Anterior cingulate cortex (tissue), 58 donors: ENCODE results near the gene CRACR2A.

Experiments
- DNase-seq, 58 donors: peaks; one replicate each; lab custom pipeline; 2025; lab: John Stamatoyannopoulos, UW

The CRACR2A gene

DNA sequence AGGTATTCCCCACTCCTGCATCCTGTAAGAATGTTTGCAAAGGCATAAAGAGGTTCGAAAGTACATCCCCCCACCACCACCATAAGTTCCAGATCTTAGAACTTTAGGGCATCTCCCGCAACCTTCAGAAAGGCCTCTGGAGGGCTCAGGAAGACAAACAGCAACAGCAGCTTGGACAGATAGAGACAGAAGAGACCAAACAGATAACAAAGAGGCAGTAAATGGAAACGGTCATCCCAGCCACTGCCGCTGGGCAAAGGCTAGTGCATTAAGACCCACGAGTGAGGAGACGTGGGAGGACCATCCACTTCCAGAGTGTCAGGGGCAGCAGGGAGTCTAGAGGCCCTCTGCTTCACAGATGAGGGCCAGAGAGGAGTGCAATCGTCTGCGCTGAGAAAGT lies 124.3 kb downstream of the CRACR2A start:
- no peak for DNase-seq

DNA sequence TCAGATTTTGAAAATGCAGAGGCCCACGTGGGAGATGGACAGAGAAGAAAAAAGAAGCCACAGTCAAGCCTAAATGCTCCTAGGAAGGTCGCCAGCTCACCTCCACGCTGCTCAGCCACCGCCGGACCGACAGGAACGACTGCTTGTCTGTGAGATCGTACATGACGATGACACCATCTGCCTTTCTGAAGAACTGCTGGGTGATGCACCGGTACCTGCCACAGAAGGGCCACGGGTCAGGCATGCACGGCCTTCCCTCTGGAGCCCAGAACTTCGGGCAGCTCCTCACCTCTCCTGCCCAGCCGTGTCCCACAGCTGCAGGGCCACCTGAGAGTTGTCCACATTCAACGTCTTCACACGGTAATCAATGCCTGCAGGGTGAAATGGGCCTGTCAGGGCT lies 125.6 kb downstream of the CRACR2A start:
- DNase-seq = no peak

DNA sequence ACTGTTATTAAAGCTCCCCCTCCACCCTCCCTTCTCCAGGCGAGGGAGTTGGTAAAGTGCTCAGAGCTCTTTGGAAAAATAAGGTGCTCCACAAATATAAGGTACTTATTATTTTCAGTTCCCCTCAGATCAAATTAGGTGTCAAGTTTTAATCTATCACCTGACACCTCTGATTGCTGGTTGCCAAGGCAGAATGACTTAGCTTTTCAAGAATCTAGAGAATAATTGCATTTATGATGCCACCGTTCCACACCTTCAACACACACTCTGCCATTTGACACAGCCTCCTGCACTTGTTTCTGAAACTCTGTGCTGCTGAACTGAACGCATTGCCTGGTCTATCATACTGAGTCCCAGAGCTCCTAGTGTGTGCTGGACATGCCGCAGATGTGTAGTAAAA lies 128.6 kb downstream of the CRACR2A start:
- DNase-seq = no peak

DNA sequence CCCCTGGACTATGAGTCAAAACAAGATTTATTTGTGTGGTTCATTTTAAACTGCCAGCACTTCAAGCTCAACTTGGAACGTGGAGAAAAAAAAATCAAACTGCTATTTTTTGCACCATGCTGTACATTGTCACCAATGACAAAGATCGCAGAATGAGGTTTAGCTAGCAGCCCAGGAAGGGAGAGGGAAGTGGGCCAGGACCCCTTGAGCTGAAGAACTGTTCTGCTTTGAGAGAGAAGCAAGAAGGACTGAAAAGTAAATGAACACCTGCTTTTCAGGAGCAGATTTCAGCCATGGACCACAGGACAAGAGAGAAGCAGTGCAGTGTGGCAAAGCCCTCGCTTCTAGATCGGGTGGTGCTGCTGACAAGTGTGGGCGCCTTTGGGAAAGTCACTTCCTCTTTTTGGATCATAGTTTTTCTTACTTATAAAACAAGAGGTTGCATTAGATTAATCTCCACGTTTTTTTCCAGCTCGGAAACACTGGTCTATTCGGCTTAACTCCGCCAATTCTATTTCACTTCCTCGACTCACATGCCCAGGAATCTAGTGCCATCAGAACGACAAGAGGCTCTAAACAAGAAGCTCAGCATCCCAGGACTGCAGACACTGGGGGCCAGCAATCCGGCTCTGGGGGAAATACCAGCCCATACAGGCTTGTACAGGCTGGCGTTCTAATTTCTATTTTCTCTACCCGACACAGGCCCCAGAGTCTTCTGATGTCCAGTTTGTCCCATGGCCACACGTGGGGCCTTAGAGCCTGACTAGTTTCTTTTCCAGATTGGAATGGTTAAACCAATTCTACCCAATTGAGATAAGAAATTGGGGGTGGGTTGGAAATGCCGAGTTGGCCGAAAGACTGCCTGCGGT lies 129.9 kb downstream of the CRACR2A start:
- DNase-seq = peak in 11 of 58 donors; percentile 6 to 56 (median 36)

DNA sequence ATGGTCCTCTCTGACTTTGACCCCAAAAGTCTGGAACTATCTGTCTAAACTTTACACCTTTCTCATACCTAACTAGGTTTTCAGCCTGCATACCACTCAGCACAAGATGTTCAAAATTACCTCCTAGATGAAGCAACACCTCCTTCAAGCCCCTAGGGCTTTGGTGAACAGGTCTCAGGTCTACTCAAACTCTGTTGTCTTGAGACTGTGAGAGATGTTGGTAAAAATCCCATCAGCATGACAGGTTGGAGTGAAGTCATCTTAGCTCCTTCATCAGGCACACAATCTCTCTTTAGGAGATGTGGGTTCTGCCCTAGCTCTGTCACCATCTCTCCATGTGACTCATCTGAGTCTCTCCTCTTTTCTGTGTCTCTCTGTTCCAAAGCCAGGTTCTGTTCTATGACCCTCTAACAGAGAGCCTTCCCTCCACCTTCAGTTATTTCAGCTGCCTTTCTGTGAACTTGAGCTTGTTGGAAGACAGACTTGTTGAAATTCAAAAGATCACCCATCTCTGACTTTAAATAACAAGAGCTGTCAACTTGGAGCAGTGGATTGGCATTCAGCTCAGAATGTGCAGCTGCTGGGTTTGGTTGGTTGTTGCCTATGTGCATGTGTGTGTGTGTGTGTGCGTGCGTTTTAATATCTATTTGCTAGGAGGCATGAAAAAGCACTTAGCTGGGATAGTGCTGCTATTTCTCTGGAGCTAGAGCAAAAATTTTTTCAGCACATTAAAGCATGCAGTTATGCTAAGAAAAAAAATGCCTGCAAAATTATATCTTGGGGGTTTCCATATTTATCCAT lies 130.7 kb downstream of the CRACR2A start:
- DNase-seq = peak in 7 of 58 donors; percentile 15 to 57 (median 29)

DNA sequence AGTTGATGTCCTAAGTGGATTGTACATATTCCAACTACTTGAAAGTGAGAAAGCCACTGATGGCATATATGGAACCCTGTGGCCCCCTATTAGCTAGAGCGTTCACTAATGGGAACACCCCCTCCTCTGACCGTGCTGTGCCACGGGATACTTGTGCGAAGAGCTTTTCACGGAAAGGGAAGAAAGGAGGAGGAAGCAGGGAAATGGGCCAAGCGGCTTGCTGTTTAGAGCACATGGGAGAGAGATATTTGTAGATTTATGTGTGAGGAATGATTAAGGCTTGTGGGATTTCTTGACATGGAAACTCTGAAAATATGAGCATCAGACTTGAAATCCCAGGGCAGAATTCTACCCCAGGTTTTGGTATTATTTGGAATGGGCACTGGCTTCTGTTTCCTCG lies 132.1 kb downstream of the CRACR2A start:
- DNase-seq = peak in 3 of 58 donors; percentile 20 to 36 (median 33)

DNA sequence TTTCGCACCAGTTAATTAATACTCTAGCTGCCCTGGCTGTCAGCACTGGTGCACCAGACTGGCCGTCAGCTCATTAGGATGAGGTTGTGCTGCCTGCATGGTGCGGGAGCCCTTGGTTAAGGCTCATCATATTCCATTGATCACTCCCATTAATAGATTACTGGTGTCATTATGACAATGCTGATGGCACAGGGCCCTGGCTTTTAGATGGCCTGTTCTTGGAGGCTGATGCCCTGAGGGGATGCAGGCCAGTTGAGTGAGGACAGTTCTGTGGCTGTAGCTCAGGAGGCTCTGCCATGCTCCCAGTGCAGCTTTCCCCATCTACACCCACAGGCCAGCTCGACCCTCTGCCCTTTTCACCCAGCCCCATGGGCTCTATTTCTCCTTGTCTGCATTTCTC lies 135.3 kb downstream of the CRACR2A start:
- no peak for DNase-seq

DNA sequence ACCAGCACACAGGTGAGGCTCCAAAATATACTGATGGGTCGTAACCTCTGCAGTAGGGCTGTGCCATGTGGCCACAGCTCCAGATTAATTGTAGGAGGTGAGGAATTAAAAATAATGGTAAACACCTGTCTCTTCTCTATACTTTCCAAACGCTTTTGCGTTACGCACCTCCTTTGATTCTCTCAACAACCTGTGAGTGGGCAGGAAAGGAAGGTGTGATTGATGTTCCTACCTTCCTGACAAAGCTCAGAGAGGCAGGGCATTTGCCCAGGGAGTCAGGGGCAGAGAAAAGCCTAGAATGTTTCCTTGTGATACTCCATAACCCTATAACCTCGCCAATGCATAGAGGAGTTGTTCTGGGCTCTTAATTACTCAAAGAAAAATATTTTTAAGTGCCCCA lies 137.0 kb downstream of the CRACR2A start:
- no peak for DNase-seq

DNA sequence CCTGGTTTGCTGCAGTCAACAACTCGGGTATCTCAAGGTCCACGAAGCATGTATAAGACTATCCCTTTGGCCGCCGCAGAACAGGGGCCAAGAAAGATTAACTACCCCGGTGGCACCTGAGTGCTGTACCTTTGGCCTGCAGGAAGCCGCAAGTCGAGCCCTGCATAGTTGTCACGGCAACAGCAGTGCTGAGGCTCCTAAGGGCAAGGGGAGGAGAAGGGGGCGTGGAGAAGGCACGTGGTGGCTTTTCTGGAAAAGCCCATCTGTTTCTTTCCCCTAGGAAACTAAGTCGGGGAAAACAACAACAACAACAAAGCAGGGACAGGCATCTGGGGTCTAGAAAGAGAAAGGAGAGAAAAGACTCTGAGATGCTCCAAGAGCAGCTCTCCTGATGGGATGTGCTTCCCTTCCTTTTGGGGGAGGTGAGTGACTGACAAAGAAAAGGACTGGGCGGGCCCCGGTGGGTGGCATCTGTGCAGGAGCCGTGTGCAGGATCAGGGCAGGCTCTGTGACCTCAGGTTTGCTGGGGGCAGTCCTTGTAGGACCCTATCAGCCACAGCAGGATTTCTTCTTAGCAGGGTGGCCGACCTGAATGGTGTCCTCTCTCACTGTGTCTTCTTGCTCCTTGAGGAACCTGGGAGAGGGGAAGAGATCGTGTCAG lies 138.0 kb downstream of the CRACR2A start:
- no peak for DNase-seq

DNA sequence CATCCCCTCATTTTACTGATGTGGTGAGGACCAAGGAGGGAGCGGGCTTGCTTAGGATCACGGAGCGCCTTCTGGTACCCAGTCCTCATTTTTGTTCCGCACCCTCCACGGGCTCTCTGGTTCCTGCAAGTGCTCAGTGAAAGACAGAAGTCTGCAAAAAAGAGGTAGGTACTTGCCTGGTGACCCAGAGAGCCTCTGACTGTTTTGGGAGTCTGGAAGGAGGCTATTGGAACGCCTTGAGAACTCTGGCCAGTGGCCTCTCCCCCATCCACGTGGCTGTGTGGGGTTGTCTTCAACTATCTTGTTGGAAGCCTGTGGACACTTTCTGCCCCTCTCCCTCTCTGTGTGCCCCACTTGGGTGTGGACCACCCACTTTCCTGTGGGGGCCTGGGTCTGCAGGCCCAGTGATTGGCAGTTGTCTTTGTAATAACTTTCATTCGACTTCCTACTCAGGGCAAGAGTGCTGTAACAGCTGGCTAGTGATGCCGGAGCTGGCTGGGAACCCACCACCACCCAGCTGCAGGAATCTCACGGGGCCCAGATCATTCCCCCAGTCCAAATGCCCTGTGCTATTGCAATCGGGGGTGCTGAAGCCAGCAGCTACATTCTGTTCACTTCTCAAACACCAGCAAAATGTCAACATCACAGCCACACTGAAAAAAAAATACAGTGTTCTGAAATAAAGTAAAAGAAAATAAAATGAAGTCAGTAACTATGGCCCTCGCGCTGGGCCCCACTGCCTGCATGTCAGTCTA lies 139.1 kb downstream of the CRACR2A start:
- DNase-seq = no peak

DNA sequence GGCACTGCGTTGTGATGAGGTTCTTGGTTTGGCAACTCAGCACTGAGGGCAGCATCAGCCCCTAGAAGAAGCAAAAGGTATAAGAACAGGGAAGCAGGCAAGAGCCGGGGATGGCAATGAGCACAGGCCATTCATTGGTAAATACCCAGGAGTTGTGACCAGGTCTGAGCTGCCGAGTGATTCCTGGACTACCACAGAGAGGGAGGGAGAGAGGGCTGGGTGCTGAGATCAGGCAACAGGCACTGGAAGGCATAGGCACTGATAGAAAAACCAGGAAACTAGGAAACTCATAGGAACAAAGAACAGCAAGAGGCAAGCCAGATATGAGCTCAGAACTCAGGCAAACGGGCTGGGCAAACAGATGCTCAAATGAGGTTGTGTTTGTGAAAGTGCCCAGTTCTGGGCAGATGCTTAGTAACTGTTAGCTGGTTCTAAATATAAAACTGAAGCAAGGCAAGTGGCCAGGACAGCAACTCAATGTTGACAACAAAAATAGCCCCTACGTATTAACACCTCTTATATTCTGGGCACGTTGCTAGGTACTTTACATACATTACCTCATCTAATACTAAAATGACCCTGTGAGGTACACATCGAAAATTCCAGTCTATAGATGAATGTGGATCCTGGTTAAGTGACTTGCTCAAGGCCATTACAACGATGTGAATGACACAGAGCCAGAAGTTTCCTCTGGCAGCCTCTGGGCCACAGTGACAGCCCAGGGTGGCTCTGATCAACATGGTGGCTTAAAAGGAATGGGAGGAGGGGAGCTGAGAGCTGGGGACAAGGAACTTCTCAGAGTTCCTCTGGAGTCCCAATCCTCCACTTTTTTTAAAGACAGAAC lies 140.8 kb downstream of the CRACR2A start:
- peak in 8 of 58 donors; percentile 11 to 54 (median 18) for DNase-seq

DNA sequence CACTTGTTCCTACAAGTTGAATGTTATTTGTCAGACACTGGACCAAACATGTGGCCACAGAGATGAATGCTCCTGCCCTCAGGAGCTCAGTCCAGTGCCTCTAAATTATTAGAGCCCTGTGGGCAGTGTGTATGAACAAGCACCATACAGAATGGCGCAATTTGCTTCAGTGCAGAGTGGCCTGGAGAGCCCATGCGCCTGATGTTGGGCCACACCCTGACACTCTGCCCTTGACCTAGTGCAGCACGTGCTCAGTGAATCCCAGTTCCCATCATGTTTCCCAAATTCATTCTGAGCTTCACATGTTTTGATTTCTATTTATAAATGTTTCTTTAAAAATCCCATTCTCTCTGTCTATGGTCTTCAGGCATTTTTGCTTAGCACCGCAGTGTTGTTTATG lies 145.1 kb downstream of the CRACR2A start:
- DNase-seq = no peak

DNA sequence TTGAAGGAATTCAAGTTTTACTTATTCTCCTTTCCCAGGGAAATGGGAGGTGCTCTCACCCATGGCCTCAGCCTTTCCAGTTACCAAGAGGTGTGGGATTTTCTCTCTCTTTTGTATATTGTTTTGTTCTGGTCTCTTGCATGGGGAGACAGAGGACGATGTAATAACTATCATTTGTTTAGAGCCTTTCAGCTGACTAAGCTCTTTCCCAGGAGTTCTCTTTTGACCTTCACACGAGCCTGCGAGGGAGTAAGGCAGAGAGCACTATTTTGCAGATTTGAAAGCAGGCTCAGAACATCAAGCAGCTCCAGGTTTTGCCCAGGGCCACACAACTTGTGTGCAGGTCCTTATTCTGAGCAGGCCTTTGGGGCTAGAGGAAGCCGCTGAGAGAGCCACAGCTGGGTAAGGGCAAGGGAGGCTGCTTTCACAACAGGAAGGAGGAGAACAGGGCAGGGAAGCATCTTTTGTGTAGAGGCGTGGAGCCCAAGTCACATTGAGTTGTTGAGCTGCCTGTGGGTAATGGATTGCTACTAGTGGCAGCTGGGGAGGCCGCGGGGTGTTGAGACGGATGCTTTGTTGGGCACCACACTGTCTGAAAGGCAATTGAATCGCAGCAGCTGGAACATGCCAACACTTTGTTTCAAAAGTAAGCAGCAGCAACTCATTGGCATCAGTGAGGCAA lies 145.7 kb downstream of the CRACR2A start:
- no peak for DNase-seq

DNA sequence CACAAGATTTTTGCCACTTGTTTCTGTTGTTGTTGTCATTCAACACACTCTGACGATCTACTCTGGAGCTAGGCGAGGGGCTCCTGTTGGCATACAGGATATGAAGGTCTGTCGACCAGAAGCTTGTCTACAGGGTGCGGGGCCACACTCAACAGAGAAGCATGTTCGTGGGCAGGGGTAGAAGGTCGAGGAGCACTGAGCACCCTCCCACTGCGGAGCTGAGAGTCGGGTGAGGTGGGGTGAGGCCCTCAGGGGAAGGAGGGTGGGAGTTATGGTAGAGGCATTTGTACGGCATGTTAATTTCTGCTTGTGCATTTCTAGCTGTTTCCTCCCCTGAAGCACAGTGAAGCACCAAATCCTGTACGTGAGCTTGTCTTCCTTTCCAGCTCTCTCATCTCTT lies 146.8 kb downstream of the CRACR2A start:
- no peak for DNase-seq

DNA sequence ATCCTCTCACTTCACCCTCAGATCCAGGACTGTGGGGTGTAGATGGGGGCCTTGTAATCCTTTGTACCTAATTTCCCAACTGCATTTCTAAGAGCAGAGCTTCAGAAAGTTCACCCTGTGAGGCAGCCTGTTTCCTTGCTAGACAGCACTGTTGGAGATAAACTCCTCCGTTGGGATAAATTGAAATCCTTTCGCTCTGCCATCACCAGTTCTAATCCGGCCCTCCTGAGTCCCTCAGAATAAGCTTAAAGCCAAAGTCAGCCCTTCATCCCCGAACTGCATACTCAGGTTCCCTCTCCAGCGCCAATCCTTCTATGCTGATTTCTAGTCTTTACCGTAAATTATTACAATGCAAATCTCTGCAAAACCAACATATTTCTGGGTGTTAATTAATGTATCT lies 147.2 kb downstream of the CRACR2A start:
- DNase-seq = no peak

DNA sequence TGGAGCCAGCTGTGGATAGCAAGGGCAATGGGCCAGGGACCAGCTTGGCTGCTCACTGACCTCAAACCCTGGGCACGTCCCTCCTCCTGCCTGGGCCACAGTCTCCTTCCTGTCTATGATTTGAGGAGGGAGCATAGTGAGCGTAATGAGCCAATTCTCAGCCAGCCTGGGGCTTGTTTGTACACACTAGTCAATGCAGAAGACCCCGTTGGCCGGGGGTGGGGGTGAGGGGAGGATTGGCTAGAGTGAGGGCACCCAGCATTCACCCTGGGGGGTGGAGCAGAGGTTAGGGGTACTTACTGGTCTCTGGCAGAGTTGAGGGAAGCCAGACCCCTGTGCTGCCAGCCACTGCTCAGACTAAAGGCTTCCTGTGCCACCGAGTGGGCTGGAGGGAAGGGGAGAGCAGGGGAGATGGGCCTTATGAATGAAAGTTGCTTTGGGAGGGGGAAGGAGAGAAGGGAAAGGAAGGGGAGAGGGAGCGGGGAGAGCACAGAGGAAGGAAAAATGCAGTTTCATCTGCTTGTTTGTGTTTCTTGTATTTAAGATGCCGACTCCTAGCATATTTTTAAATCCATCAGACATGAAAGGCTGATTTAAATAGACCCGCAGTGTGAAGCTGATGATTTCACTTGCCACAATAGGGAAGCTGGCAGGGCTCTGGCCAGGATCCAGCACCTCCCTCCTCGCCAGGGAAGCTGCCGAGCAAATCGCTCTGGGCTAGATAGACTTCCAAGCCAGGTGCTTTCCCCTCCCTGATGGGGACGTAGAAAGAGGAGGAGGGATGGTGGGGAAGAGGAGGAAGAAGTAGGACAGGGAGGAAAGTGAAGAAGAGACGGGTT lies 147.9 kb downstream of the CRACR2A start:
- DNase-seq = peak in 49 of 58 donors; percentile 9 to 80 (median 46)

DNA sequence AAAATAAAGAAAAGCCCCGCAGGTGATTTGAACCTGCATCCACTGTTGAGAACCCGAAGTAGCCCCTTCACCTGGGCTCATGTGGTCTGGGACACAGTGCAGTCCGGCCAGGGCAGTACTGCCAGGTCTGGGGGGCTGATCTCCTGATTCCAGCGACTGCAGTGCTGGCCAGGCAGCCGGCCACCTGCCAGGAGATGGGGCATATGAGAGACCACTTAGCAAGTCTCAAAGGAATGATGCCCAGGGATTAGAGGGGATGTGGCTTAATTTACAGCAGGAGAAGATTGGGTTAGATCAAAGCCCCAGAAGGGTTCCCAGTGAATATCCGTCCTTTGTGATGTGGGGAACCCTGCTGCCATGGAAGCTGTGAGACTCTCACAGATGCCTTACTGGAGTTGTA lies 148.6 kb downstream of the CRACR2A start:
- DNase-seq = no peak

DNA sequence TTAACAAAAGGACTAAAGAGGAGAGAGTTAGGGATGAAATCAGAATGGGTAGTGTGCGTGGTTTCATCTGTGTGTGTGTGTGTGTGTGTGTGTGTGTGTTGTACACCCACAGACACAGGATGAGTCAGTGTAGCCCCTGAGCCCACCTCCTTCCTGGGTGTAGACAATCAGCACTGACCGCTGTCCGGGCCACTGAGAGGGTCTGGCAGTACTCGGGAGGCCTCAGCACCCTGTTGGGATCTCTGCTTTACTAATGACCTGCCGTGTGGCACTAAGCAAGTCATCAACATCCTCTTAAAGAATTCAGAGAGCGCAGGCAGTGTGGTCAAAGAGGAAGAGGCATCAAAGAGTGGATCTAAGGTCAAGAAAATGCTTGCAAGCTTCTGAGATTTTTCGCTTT lies 149.3 kb downstream of the CRACR2A start:
- DNase-seq = no peak
